ENCODE results near the gene OTOG.

OTOG gene

GRCh38 chr11:17633279-17633986 lies 86.4 kb downstream of the OTOG start:
- DNase-seq (ENCODE audit: low spot score in 2 of 2) (no peak), ATAC-seq (replicated peaks; ENCODE audit: extremely low read depth, poor library complexity, severe bottlenecking) (no peak)
- no peaks in the 10 kb centered on the region for H3K4me1 Mint-ChIP-seq
- H3K9me3 Mint-ChIP-seq, result no peaks in the 10 kb centered on the region
- no peaks in the 10 kb centered on the region for H3K36me3 Mint-ChIP-seq (ENCODE audit: insufficient read depth)
- peaks cover 38% of the 10 kb centered on the region for H3K27me3 Mint-ChIP-seq
- H3K4me3 Mint-ChIP-seq, result no peak overlapping the region
- no peak overlapping the region for H3K27ac Mint-ChIP-seq (ENCODE audit: low read depth)

GRCh38 chr11:17633987-17634775 lies 87.1 kb downstream of the OTOG start:
- no peak for ATAC-seq (replicated peaks; ENCODE audit: extremely low read depth, poor library complexity, severe bottlenecking)
- Mint-ChIP-seq H3K27ac (ENCODE audit: low read depth) (no peak overlapping the region), H3K9me3 (no peaks in the 10 kb centered on the region)

GRCh38 chr11:17634776-17635550 lies 87.9 kb downstream of the OTOG start:
- no peaks in the 10 kb centered on the region for H3K36me3 Mint-ChIP-seq (ENCODE audit: insufficient read depth)
- H3K27me3 Mint-ChIP-seq, result peaks cover 23% of the 10 kb centered on the region
- H3K4me3 Mint-ChIP-seq, result no peak overlapping the region
- H3K4me1 Mint-ChIP-seq, result no peaks in the 10 kb centered on the region
- no peaks in the 10 kb centered on the region for H3K9me3 Mint-ChIP-seq
- DNase-seq (ENCODE audit: low spot score in 2 of 2) (no peak), ATAC-seq (replicated peaks; ENCODE audit: extremely low read depth, poor library complexity, severe bottlenecking) (no peak)
- H3K27ac Mint-ChIP-seq (ENCODE audit: low read depth), result no peak overlapping the region

More at GRCh38 chr11:17633987-17634775, 87.1 kb downstream of the OTOG start:
- Mint-ChIP-seq H3K27me3 (peaks cover 31% of the 10 kb centered on the region), H3K4me1 (no peaks in the 10 kb centered on the region), H3K36me3 (ENCODE audit: insufficient read depth) (no peaks in the 10 kb centered on the region), H3K4me3 (no peak overlapping the region)
- DNase-seq (ENCODE audit: low spot score in 2 of 2), result no peak

GRCh38 chr11:17635551-17635938 lies 88.5 kb downstream of the OTOG start:
- Mint-ChIP-seq H3K27me3 (peaks cover 17% of the 10 kb centered on the region), H3K27ac (ENCODE audit: low read depth) (no peak overlapping the region), H3K9me3 (no peaks in the 10 kb centered on the region), H3K36me3 (ENCODE audit: insufficient read depth) (no peaks in the 10 kb centered on the region), H3K4me3 (no peak overlapping the region), H3K4me1 (no peaks in the 10 kb centered on the region)
- ATAC-seq (replicated peaks; ENCODE audit: extremely low read depth, poor library complexity, severe bottlenecking) (no peak), DNase-seq (ENCODE audit: low spot score in 2 of 2) (no peak)

- ATAC-seq (replicated peaks; ENCODE audit: extremely low read depth, poor library complexity, severe bottlenecking) (no peak), DNase-seq (ENCODE audit: low spot score in 2 of 2) (no peak)
- no peaks in the 10 kb centered on the region for H3K4me1 Mint-ChIP-seq
- H3K27ac Mint-ChIP-seq (ENCODE audit: low read depth), result no peak overlapping the region
- H3K9me3 Mint-ChIP-seq, result no peaks in the 10 kb centered on the region
- H3K36me3 Mint-ChIP-seq (ENCODE audit: insufficient read depth), result no peaks in the 10 kb centered on the region
- H3K4me3 Mint-ChIP-seq, result no peak overlapping the region
- H3K27me3 Mint-ChIP-seq, result peaks cover 12% of the 10 kb centered on the region
Measured at GRCh38 chr11:17636721-17637120, 89.7 kb downstream of the OTOG start.

GRCh38 chr11:17637901-17638300 lies 90.8 kb downstream of the OTOG start:
- H3K9me3 Mint-ChIP-seq, result no peaks in the 10 kb centered on the region
- H3K4me1 Mint-ChIP-seq, result no peaks in the 10 kb centered on the region
- no peaks in the 10 kb centered on the region for H3K36me3 Mint-ChIP-seq (ENCODE audit: insufficient read depth)
- H3K27ac Mint-ChIP-seq (ENCODE audit: low read depth), result no peak overlapping the region
- H3K4me3 Mint-ChIP-seq, result no peak overlapping the region
- ATAC-seq (replicated peaks; ENCODE audit: extremely low read depth, poor library complexity, severe bottlenecking), result no peak
- peaks cover 12% of the 10 kb centered on the region for H3K27me3 Mint-ChIP-seq
- DNase-seq (ENCODE audit: low spot score in 2 of 2), result no peak

- no peak for DNase-seq (ENCODE audit: low spot score in 2 of 2)
- no peak for ATAC-seq (replicated peaks; ENCODE audit: extremely low read depth, poor library complexity, severe bottlenecking)
- Mint-ChIP-seq H3K27me3 (peaks cover 12% of the 10 kb centered on the region), H3K36me3 (ENCODE audit: insufficient read depth) (no peaks in the 10 kb centered on the region), H3K4me1 (no peaks in the 10 kb centered on the region), H3K27ac (ENCODE audit: low read depth) (no peak overlapping the region), H3K4me3 (no peak overlapping the region), H3K9me3 (no peaks in the 10 kb centered on the region)
Measured at GRCh38 chr11:17638311-17638710, 91.3 kb downstream of the OTOG start.

- ATAC-seq (replicated peaks; ENCODE audit: extremely low read depth, poor library complexity, severe bottlenecking), result no peak
- no peaks in the 10 kb centered on the region for H3K4me1 Mint-ChIP-seq
- no peak overlapping the region for H3K27ac Mint-ChIP-seq (ENCODE audit: low read depth)
Measured at GRCh38 chr11:17639091-17639490, 92.0 kb downstream of the OTOG start.

GRCh38 chr11:17639781-17640180 lies 92.7 kb downstream of the OTOG start:
- H3K4me1 Mint-ChIP-seq, result no peaks in the 10 kb centered on the region
- no peak overlapping the region for H3K27ac Mint-ChIP-seq (ENCODE audit: low read depth)
- DNase-seq (ENCODE audit: low spot score in 2 of 2) (no peak), ATAC-seq (replicated peaks; ENCODE audit: extremely low read depth, poor library complexity, severe bottlenecking) (no peak)
- H3K27me3 Mint-ChIP-seq, result peaks cover 12% of the 10 kb centered on the region
- no peak overlapping the region for H3K4me3 Mint-ChIP-seq
- no peaks in the 10 kb centered on the region for H3K36me3 Mint-ChIP-seq (ENCODE audit: insufficient read depth)
- no peaks in the 10 kb centered on the region for H3K9me3 Mint-ChIP-seq

More at GRCh38 chr11:17639091-17639490, 92.0 kb downstream of the OTOG start:
- H3K9me3 Mint-ChIP-seq, result no peaks in the 10 kb centered on the region
- H3K36me3 Mint-ChIP-seq (ENCODE audit: insufficient read depth), result no peaks in the 10 kb centered on the region
- DNase-seq (ENCODE audit: low spot score in 2 of 2), result no peak
- H3K4me3 Mint-ChIP-seq, result no peak overlapping the region
- H3K27me3 Mint-ChIP-seq, result peaks cover 12% of the 10 kb centered on the region

- no peak for DNase-seq (ENCODE audit: low spot score in 2 of 2)
- H3K27ac Mint-ChIP-seq (ENCODE audit: low read depth), result no peak overlapping the region
- H3K9me3 Mint-ChIP-seq, result no peaks in the 10 kb centered on the region
- ATAC-seq (replicated peaks; ENCODE audit: extremely low read depth, poor library complexity, severe bottlenecking), result no peak
- peaks cover 12% of the 10 kb centered on the region for H3K27me3 Mint-ChIP-seq
- H3K4me1 Mint-ChIP-seq, result no peaks in the 10 kb centered on the region
- no peak overlapping the region for H3K4me3 Mint-ChIP-seq
- no peaks in the 10 kb centered on the region for H3K36me3 Mint-ChIP-seq (ENCODE audit: insufficient read depth)
Measured at GRCh38 chr11:17640493-17641164, 93.6 kb downstream of the OTOG start.

- Mint-ChIP-seq H3K27ac (ENCODE audit: low read depth) (no peak overlapping the region), H3K27me3 (peaks cover 12% of the 10 kb centered on the region), H3K36me3 (ENCODE audit: insufficient read depth) (no peaks in the 10 kb centered on the region), H3K4me3 (no peak overlapping the region), H3K4me1 (no peaks in the 10 kb centered on the region), H3K9me3 (no peaks in the 10 kb centered on the region)
- DNase-seq (ENCODE audit: low spot score in 2 of 2) (no peak), ATAC-seq (replicated peaks; ENCODE audit: extremely low read depth, poor library complexity, severe bottlenecking) (no peak)
Measured at GRCh38 chr11:17641792-17642350, 94.8 kb downstream of the OTOG start.

- Mint-ChIP-seq H3K27me3 (peaks cover 12% of the 10 kb centered on the region), H3K36me3 (ENCODE audit: insufficient read depth) (no peaks in the 10 kb centered on the region), H3K4me1 (no peaks in the 10 kb centered on the region), H3K27ac (ENCODE audit: low read depth) (no peak overlapping the region), H3K4me3 (no peak overlapping the region), H3K9me3 (peaks cover 3% of the 10 kb centered on the region)
- no peak for ATAC-seq (replicated peaks; ENCODE audit: extremely low read depth, poor library complexity, severe bottlenecking)
- DNase-seq (ENCODE audit: low spot score in 2 of 2), result no peak
Measured at GRCh38 chr11:17642370-17642769, 95.3 kb downstream of the OTOG start.
